Neural cell (in vitro differentiated cells): Measurements from ENCODE around the gene ST6GALNAC3. TPM values are rescaled to one million over a fixed set of nuclear protein-coding genes. Genes with fewer than 3 reads are reported as not detected.

Source experiments
- polyA plus RNA-seq: library from polyadenylated mRNA; depleted of rRNA; stranded (reverse); fragments of >200 nt; gene quantifications from 2 replicates; pipeline ENCODE4 v1.2.3, GENCODE V29; 2014

Gene ST6GALNAC3
- polyA plus RNA-seq, 1 donor from 2014 or later, result 3.6 TPM

Other genes with a start within 250 kb of the ST6GALNAC3 start
- not detected in 2 replicates for gene ASB17, start 142.3 kb upstream of the ST6GALNAC3 start, polyA plus RNA-seq